Ovary (tissue), 3 donors: Measurements from ENCODE around the gene ABCG5.

Experiments used
- CTCF ChIP-seq, 3 donors: fragments of 450-650 bp in 2 of 3; fragments of 200-600 bp in 1 of 3; IDR thresholded peaks; one replicate each; pipeline versions ENCODE4 v1.5.1 to v1.8.0; 2016 to 2022; ENCODE audit warnings: antibody characterized with exemption in 3 of 3, mild to moderate bottlenecking in 1 of 3
- EP300 ChIP-seq: sonication (generic); formaldehyde crosslinking; IDR thresholded peaks from one replicate; pipeline ENCODE4 v1.6.1; 2017; ENCODE audit warnings: antibody characterized with exemption
- POLR2A ChIP-seq: fragments of 450-650 bp; IDR thresholded peaks from one replicate; pipeline ENCODE4 v1.6.1; 2017; ENCODE audit warnings: antibody characterized with exemption, mild to moderate bottlenecking, moderate library complexity
- donor health status: DM: no; HTN: no; CAD: no.

GRCh38 chr2:43845181-43845580 lies 6.5 kb upstream of the ABCG5 start:
- TF ChIP-seq CTCF (IDR thresholded peaks at IDR 0.05): no peak
- no peak for TF ChIP-seq POLR2A
- TF ChIP-seq EP300: no peak
